Fibroblast of peridontal ligament (primary cell): Measurements from ENCODE around the gene RALGAPA2.
"Not testable (repeated sequence)": the region's sequence is repeated elsewhere in the genome, so short reads cannot be mapped to it uniquely, and the experiment has no call there.

Source experiments
- DNase-seq: peaks from one replicate; pipeline ENCODE4 v3.0.0-alpha.2; 2010; ENCODE audit errors: extremely low read depth

The RALGAPA2 gene

GRCh38 chr20:20369250-20370093 is 343.0 kb downstream of the RALGAPA2 start:
- DNase-seq, result no peak

GRCh38 chr20:20368418-20369249 is 343.8 kb downstream of the RALGAPA2 start:
- no peak for DNase-seq

GRCh38 chr20:20367575-20368417 is 344.6 kb downstream of the RALGAPA2 start, which contains the start of gene INSM1:
TSS of gene INSM1 (plus strand) at chr20:20368104. CDS start at chr20:20368268, 164 bp downstream.
- DNase-seq, result no peak

DNA sequence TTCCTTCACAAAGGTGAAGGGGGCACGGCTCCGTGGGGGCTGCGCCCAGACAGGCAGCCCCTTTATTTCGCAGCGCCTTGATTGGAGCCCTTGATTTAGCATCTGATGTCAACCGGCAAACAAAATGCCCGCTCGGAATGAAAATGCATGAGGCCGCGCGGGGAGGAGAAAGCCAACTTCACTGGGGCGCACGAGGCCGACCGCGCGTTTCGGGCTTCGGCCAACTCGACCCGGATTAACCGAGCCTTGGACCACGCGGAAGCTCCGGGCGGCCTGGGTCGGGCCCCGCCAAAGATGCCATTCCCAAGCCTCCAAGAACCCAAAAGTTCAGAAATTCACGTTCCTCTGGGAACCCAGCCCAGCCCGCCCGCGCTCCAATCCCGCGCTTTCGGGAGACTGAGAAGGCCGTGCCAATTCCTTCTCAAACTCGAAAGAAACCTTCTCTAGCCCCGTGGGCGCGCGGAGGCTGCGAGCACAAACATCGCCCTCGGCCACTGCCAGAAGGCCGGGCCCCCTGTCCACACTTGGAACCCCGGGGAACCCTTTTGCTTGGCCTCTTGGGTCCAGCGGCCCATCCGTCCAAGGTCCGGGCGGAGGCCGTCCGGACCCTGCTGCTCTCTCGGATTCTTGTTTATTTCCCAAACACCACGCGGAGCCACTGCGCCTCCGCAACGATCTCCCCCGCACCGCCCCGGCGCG is 345.4 kb downstream of the RALGAPA2 start:
- no peak for DNase-seq

- no peak for DNase-seq
Observed at GRCh38 chr20:20366551-20366875, 345.9 kb downstream of the RALGAPA2 start.

- no peak for DNase-seq
Observed at GRCh38 chr20:20365480-20366161, 346.8 kb downstream of the RALGAPA2 start.

DNA sequence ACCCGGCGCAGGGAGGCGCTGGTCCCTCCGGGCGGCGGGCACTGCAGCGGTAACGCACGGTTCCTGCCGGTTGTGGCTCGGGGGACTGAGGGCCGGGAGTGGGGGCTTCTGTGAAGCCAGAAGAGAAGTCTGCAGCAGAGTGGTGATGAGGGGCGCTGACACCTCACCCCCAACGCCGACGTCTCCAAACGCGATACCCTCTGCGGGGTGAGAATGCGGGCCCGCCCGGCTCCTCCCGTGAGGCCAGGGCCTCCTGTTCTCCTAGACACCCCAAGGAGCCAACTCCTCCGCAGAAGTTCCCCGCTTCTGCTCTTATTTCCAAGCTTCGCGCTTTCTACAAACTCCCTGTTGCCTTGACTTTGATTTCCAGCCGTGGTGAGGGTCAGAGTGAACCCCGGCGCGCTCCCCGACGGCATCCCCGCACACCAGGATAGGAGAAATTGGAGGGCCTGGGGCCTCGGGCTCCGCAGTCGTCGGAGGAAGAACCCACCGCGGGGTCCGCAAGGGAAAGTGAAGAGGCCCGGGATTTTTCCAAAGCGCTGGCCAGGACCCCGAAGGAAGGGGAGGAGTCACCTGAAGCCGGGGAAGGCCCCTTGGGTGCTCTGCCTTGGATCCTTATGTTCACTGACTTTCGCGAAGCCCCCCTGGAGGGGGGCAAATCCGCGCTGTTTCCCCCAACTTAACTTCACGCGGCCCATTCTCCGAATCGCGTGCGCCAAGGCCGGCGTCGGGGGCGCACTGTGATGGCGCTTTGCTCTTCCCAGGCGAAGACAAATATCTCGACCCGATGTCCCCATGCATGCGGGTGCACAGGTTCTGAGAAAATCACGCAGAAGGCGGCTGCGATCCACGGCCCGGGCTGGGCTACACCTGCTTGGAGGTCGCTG is 347.6 kb downstream of the RALGAPA2 start:
- no peak for DNase-seq

DNA sequence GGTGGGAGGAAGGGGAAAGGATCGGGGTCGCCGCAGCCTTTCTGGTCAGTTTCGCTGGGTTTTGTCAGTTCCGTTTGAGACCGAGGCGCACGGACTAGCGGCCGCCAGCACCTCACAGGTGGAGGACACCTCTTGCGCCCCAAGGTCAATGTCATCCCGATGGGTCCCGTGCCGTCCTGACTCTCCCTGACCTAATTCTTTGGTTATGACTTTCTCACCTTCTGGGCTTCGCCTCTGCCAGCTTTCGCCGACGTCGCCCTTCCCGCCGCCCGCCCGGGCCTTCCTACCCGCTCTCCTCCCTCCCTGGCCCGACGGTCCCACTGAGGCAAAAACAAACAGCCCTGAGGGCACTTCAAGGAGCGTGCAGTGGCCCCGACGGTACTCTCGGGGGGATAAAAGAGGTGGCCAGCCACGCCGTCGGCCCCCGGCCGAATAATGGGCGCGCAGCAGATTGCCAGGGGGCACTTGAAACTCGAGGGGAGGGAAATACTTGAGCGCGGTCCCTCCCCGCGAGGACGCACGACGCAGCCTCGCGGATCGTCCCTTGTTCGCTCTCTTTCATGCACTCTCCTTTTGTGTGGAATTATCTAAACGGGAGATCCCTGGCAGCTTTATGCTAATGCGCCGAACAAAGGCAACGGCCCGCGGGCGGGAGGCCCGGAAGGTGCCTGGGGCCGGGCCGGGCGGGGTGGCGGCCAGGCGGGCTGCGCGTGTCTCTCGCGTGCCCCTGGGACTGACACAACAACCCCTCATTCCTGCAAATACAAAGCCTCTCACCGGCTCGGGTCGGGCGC is 348.4 kb downstream of the RALGAPA2 start:
- no peak for DNase-seq

DNA sequence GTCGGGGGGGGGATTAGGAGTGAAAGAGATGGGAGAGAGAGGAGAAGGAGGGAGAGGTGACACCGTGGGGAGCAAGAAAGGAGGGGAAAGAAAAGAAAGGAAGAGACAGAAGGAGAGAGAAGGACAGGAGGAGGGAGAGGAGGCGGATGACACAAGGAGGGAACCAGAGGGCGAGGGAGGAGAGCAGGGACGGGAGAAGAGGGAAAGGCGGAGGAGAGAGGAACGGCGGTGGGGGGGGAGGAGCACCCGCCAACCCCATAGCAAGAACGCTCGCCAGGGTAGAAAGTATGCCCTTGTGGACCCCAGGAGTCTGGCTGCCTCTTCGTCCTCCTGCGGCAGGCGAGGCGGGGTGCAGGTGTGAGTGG is 349.0 kb downstream of the RALGAPA2 start:
- DNase-seq, result no peak

GRCh38 chr20:20362774-20363433 is 349.5 kb downstream of the RALGAPA2 start:
- DNase-seq, result no peak

GRCh38 chr20:20360464-20360863 is 352.0 kb downstream of the RALGAPA2 start:
- peak; percentile 71 for DNase-seq

DNA sequence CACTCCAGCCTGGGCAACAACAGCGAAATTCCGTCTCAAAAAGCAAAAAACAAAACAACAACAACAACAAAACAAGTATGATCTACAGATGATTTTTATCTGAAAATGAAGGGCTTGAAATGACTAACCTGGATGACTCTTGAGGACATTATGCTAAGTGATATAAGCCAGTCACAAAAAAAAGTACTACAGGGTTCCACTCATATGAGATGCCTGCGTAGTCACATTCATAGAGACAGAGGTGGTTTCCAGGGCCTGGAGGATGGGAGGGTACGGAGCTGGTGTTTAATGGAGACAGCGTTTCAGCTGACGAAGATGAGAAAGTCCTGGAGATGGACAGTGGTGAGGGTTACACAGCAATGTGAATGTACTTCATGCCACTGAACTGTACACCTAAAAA is 352.8 kb downstream of the RALGAPA2 start:
- DNase-seq, result no peak

GRCh38 chr20:20358801-20359200 is 353.6 kb downstream of the RALGAPA2 start:
- no peak for DNase-seq

DNA sequence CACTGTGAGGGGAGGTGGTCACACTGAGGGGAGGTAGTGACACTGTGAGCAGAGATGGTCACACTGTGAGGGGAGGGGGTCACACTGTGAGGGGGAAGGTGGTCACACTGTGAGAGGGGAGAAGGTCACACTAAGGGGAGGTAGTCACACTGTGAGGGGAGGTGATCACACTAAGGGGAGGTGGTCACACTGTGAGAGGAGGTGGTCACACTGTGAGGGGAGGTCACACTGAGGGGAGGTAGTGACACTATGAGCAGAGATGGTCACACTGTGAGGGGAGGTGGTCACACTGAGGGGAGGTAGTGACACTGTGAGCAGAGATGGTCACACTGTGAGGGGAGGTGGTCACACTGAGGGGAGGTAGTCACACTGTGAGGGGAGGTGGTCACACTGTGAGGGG is 356.9 kb downstream of the RALGAPA2 start:
- not testable (repeated sequence) for DNase-seq

GRCh38 chr20:20353576-20353975 is 358.9 kb downstream of the RALGAPA2 start:
- no peak for DNase-seq

- DNase-seq, result no peak
Observed at GRCh38 chr20:20344476-20344875, 368.0 kb downstream of the RALGAPA2 start.

DNA sequence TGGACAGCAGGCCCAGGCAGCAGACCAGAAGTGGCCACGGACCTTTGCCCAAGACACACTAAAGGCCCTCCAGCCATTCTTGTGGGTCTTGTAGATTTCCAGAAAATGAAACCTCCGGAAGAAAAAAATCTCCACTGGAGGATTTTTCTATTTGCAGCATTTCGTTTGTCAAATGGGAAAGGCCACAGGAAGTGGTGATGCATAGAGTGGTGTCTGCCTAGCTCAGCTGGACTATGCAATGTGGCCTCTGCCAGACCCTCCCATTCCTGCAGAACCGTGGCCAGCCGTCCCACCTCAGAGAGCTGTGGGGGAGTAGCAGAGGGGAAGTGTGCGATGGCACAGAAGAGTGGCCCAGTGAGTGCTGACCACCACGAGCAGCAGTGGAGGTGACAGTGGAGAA is 368.5 kb downstream of the RALGAPA2 start:
- no peak for DNase-seq
